LoVo (cell line): Measurements from ENCODE around the gene LNX1.

Source experiments
- DNase-seq: peaks from one replicate; pipeline ENCODE4 v3.0.0-alpha.2; 2016; ENCODE audit warnings: low spot score

LNX1 gene

GRCh38 chr4:53591372-53591892 lies at the start of gene LNX1:
Gene LNX1, minus strand, starts transcription at chr4:53591486. Its CDS starts 17,484 bp downstream, at chr4:53574002.
- DNase-seq: peak; percentile 81

- no peak for DNase-seq
Measured at GRCh38 chr4:53640576-53641453, 49.5 kb upstream of the LNX1 start.

GRCh38 chr4:53638919-53639318 lies 47.6 kb upstream of the LNX1 start:
- no peak for DNase-seq

- no peak for DNase-seq
Measured at GRCh38 chr4:53637348-53637747, 46.1 kb upstream of the LNX1 start.

- DNase-seq: no peak
Measured at GRCh38 chr4:53635697-53636483, 44.6 kb upstream of the LNX1 start.

GRCh38 chr4:53633608-53634007 lies 42.3 kb upstream of the LNX1 start:
- DNase-seq: no peak

GRCh38 chr4:53629296-53629695 lies 38.0 kb upstream of the LNX1 start:
- no peak for DNase-seq

- DNase-seq: no peak
Measured at GRCh38 chr4:53626491-53626890, 35.2 kb upstream of the LNX1 start.

GRCh38 chr4:53625888-53626287 lies 34.6 kb upstream of the LNX1 start:
- DNase-seq: no peak

- DNase-seq: no peak
Measured at GRCh38 chr4:53622739-53623151, 31.5 kb upstream of the LNX1 start.

- DNase-seq: no peak
Measured at GRCh38 chr4:53620956-53621355, 29.7 kb upstream of the LNX1 start.

GRCh38 chr4:53619431-53619830 lies 28.1 kb upstream of the LNX1 start:
- no peak for DNase-seq

- DNase-seq: no peak
Measured at GRCh38 chr4:53618321-53618720, 27.0 kb upstream of the LNX1 start.

- no peak for DNase-seq
Measured at GRCh38 chr4:53617101-53617680, 25.9 kb upstream of the LNX1 start.

- DNase-seq: no peak
Measured at GRCh38 chr4:53616219-53616618, 24.9 kb upstream of the LNX1 start.

- DNase-seq: no peak
Measured at GRCh38 chr4:53614591-53614990, 23.3 kb upstream of the LNX1 start.

GRCh38 chr4:53613428-53613827 lies 22.1 kb upstream of the LNX1 start:
- no peak for DNase-seq

GRCh38 chr4:53608649-53609048 lies 17.4 kb upstream of the LNX1 start:
- no peak for DNase-seq

GRCh38 chr4:53608242-53608641 lies 17.0 kb upstream of the LNX1 start:
- no peak for DNase-seq

GRCh38 chr4:53605783-53606182 lies 14.5 kb upstream of the LNX1 start:
- DNase-seq: no peak

- DNase-seq: no peak
Measured at GRCh38 chr4:53602390-53602789, 11.1 kb upstream of the LNX1 start.

GRCh38 chr4:53601251-53601764 lies 10.0 kb upstream of the LNX1 start:
- peak; percentile 7 for DNase-seq
